Endothelial cell of umbilical vein (primary cell): ENCODE measurements around the gene CALD1.

Experiments
- POLR2A ChIP-seq: IDR thresholded peaks from 2 replicates; pipeline ENCODE4 v1.6.1; 2012; ENCODE audit warnings: low read depth, mild to moderate bottlenecking, control low read depth, low read length
- TF ChIP-seq, protein P1 (sequence below), 2 donors: IDR thresholded peaks; 1 replicate in 1 of 2; 2 replicates in 1 of 2; pipeline ENCODE4 v1.5.1; 2011; ENCODE audit warnings: low read length in 2 of 2, mild to moderate bottlenecking in 2 of 2, moderate library complexity in 2 of 2, control low read depth in 1 of 2, inconsistent platforms in 1 of 2, low read depth in 1 of 2; ENCODE audit not compliant: insufficient read depth in 1 of 2; ENCODE audit errors: extremely low read depth in 1 of 2

DNA sequence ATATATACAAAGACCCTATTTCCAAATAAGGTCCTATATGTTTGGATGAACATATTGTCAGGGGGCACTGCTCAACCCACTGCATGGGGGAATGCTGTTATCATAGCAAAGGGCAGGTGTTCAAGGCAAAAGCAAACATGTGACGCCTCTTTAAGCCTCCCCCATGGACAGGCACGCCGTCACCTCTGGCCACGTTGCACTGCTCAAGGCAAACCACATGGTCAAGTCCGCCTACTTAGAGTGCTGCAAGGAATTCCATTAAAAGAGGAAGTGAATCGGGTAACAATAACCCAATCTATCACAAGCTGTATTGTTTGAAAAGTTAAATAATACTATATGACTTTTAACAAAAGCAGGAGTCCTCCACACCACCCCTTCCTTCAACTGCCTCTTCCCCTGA lies 8.8 kb upstream of the CALD1 start:
- TF ChIP-seq, protein P1, sequence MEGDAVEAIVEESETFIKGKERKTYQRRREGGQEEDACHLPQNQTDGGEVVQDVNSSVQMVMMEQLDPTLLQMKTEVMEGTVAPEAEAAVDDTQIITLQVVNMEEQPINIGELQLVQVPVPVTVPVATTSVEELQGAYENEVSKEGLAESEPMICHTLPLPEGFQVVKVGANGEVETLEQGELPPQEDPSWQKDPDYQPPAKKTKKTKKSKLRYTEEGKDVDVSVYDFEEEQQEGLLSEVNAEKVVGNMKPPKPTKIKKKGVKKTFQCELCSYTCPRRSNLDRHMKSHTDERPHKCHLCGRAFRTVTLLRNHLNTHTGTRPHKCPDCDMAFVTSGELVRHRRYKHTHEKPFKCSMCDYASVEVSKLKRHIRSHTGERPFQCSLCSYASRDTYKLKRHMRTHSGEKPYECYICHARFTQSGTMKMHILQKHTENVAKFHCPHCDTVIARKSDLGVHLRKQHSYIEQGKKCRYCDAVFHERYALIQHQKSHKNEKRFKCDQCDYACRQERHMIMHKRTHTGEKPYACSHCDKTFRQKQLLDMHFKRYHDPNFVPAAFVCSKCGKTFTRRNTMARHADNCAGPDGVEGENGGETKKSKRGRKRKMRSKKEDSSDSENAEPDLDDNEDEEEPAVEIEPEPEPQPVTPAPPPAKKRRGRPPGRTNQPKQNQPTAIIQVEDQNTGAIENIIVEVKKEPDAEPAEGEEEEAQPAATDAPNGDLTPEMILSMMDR (IDR thresholded peaks at IDR 0.05; ENCODE audit: extremely low read depth in 1 of 2, insufficient read depth in 1 of 2, low read depth in 1 of 2, low read length in 2 of 2): no peak
- TF ChIP-seq POLR2A: no peak
